Measurements from ENCODE around the gene RASAL2.
"Not testable (repeated sequence)": the region's sequence is repeated elsewhere in the genome, so short reads cannot be mapped to it uniquely, and the experiment has no call there.

Gene RASAL2

GRCh38 chr1:178241837-178242236 lies 147.9 kb downstream of the RASAL2 start:
- DNase-seq = no peak

GRCh38 chr1:178243119-178243518 lies 149.2 kb downstream of the RASAL2 start:
- no peak for DNase-seq

- no peak for DNase-seq
These were observed 150.0 kb downstream of the RASAL2 start for GRCh38 chr1:178243890-178244289.

GRCh38 chr1:178248284-178248683 lies 154.4 kb downstream of the RASAL2 start:
- not testable (repeated sequence) for DNase-seq

GRCh38 chr1:178253581-178253980 lies 159.7 kb downstream of the RASAL2 start:
- not testable (repeated sequence) for DNase-seq

GRCh38 chr1:178254433-178254832 lies 160.5 kb downstream of the RASAL2 start:
- no peak for DNase-seq

GRCh38 chr1:178258536-178258935 lies 164.6 kb downstream of the RASAL2 start:
- DNase-seq = no peak

- no peak for DNase-seq
These were observed 168.2 kb downstream of the RASAL2 start for GRCh38 chr1:178262120-178262500.

GRCh38 chr1:178263341-178263740 lies 169.4 kb downstream of the RASAL2 start:
- no peak for DNase-seq

GRCh38 chr1:178266113-178266512 lies 172.2 kb downstream of the RASAL2 start:
- no peak for DNase-seq

GRCh38 chr1:178266619-178267066 lies 172.7 kb downstream of the RASAL2 start:
- no peak for DNase-seq

GRCh38 chr1:178267646-178268094 lies 173.8 kb downstream of the RASAL2 start:
- DNase-seq = no peak

GRCh38 chr1:178271471-178271870 lies 177.6 kb downstream of the RASAL2 start:
- no peak for DNase-seq

- DNase-seq = no peak
These were observed 180.0 kb downstream of the RASAL2 start for GRCh38 chr1:178273707-178274410.

- no peak for DNase-seq
These were observed 181.1 kb downstream of the RASAL2 start for GRCh38 chr1:178275049-178275448.

GRCh38 chr1:178275553-178275952 lies 181.6 kb downstream of the RASAL2 start:
- DNase-seq = no peak

- DNase-seq = no peak
These were observed 184.1 kb downstream of the RASAL2 start for GRCh38 chr1:178277793-178278530.

- no peak for DNase-seq
These were observed 185.2 kb downstream of the RASAL2 start for GRCh38 chr1:178278916-178279686.

GRCh38 chr1:178282949-178283367 lies 189.1 kb downstream of the RASAL2 start:
- no peak for DNase-seq

- no peak for DNase-seq
These were observed 189.5 kb downstream of the RASAL2 start for GRCh38 chr1:178283409-178283808.

GRCh38 chr1:178284058-178284457 lies 190.2 kb downstream of the RASAL2 start:
- DNase-seq = no peak

GRCh38 chr1:178291166-178291565 lies 197.3 kb downstream of the RASAL2 start:
- no peak for DNase-seq

- DNase-seq = no peak
These were observed 200.8 kb downstream of the RASAL2 start for GRCh38 chr1:178294654-178295053.

- no peak for DNase-seq
These were observed 206.4 kb downstream of the RASAL2 start for GRCh38 chr1:178300352-178300699.

Measured in GOT3 (cell line).